GM18499 (cell line): ENCODE measurements around the gene CACNA1C.

Source experiments
- ATAC-seq: cut with Tn5 transposase; IDR thresholded peaks from one replicate; pipeline ENCODE4 v1.9.1; 2021; ENCODE audit warnings: moderate number of reproducible peaks; ENCODE audit not compliant: insufficient read depth, unreplicated experiment

Gene CACNA1C

DNA sequence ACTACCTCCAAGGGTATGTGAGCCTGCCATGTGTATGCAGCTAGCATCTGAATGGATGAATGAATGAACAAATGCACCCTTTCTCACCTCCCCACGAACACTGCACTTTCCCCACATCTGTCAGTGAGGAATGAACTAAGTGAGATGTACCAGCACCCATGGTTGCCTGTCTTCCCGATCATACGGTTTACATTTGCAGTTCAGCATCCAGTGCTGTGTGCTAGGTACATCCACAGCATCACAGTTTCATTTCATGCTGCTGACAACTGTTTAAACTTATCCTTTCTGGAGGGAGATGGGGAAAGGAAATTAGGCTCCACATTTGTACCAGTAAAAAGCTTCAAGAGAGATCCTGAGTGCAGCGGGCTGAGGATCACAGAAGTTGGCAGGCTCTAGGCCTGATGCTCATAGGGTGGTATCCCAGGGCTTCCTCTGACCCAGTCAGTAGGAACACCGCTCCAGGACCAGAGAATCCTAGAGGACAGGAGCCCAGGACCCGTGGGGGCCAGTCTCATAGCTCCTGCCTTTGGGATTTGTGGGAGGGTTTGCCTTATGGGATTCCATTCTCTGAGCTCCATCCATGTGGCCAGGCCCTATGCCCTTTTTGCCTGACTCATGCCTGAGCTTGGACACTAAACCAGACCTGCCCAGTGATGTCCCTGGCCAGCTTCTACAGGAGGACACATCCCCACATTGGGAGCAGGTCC is 294.5 kb downstream of the CACNA1C start:
- ATAC-seq = no peak

DNA sequence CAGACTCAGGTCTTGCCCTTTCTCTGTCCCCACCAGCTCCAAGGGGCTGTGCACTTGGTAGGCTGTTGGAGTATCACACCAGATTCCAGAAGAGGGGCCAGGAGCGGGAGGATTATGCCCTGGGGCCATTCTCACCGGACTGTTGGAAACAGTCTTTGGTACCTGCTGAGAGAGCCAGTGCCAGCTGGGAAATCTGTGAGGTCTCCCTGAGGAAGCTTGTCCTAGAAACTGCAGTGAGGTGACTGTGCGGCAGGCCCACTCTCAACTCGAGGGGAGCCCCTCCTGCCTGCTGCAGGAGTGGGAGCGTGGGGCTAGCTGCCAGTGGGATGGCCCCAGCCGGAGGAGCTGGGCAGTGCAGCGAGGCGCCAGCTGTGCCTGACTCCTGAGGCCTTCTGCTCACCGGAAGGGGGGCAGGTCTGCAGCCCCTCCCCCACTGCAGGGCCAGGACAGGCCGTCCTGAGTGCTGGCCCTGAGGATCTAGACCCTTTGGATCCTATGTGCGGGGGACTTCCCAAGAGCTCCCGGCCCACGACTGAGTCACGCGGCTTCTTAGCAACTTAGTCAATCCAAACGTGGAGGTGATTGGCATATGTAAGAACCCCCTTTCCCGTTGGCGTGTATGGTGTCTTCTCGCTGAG is 295.2 kb downstream of the CACNA1C start:
- no peak for ATAC-seq

DNA sequence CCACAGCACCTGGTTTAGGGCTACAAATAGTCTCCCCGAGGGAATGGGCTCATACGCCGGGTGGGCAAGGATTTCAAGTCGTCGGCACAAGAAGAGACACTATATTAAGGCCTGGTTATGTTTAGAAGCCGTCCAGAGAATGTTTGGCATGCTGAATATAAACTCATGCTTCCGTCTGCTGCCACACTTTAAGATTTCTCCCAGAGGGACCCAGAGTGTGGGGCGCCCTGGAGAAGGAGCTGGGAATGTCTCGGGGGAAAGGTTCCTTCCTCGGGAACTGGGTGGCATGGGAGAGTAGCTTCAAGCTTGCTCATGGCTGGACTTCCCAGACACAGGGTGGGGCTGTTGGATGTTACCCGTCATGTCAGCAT is 295.7 kb downstream of the CACNA1C start:
- no peak for ATAC-seq

DNA sequence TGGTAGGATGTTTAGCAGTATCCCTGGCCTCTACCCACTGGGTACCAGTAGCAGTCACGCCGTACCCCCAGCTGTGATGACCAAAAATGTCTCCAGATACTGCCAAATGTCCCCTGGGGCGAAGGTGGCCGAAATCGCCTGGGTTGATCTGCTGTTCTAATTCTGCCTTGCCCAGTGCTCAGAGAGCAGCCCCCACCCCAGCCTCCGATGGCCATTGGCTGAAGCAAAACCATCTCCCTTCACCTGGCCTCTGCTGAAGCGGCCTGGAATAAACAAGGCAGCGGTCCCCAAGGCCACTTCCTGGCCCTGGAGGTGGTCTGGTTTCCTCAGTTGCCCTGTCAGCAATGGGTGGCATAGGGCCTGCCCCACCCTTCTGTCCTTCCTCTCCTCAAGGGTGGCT is 298.4 kb downstream of the CACNA1C start:
- ATAC-seq = no peak

DNA sequence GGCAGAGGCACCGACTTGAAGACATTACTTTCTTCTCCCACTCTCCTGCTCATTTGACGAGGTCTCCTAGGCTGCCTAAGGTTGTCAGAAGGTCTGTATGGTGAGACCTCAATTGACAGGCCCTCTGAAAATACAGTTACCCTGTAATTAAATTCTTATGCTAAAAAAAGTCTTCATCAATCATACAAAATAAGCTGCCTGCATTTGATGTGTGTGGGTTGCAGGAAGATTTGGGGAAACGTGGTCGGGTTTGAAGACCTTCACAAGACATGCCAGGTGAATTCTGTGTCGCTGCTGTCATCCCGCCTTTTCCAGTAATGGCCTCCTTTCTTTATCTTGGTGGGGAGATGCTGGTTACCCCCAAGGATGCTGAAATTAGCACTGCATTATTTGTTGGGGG is 299.4 kb downstream of the CACNA1C start:
- no peak for ATAC-seq

DNA sequence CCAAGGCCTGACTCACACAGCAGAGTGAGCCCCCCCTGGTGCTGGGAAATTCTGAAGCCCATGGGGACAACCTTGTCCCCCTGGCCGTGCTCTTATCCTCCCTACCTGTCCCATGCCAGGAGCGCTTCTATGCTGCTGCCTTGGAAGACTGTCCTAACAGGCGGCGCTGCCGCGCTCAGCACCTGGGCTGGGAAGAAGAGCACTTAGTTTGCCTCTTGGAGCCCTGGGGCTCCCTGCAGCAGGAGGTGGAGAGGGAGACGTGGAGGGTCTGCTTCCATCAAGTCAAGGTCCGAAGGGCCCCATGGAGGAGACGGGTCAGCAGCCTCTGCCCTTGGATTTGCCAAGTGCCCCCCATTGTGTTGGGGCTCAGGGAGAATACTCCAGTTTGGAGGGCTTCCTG is 300.5 kb downstream of the CACNA1C start:
- ATAC-seq = no peak

DNA sequence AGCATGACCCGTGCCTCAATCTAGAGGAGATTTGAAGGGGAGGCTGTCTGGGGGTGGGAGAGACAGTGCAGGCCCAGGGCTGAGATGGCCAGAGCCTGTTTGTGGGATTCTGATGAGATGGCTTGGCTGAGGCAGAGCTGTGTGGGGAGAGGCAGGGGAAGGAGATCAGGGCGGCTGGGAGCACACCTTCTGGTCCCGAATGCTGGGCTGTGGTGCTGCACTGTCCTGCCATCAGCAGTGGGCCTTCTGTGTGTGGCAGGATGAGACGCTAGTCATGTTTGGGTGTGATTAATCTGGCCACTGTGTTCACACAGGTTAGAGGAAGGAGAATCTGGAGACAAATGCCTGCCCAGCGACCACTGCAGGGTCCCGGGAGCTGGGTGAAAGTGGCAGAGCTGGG is 300.9 kb downstream of the CACNA1C start:
- no peak for ATAC-seq

DNA sequence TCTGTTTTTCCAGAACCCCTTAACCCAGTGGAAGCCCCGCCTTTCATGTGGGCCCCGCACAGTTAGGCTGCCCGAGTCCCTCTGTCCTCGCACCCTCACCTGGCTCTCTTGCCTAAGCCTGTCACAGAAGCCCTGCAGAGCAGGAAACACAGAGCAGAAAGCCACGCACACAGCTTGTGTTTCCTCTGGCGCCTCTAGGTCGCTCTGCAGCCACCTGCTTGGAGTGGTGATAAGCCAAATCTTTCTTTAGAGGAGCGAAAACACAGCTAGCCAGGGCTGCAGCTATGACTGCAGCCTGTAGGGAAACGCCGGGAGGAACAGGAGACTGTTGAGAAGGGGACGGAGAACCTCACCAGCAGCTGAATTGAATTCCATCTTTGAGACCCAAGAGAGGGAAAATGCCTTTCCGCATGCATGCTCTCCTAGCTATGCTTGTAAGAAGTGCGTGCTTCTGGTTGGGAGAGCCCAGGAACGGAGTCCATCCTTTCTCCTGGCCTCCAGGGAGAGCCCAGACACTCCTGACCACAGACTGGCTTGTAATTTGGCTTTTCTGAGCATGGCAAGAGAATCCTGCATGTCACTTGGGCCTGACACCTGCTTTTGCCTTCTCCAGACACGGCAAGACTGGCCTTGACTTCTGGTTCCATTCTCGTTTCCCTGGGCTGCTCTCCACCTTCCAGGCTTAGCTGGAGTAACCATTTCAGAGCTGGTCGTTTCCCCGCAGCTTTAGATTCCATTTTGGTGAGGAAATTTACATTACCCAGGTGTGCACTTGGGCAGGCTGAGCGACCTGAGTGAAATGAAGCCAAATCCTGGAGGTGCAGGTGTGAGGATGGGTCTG is 301.6 kb downstream of the CACNA1C start:
- no peak for ATAC-seq

DNA sequence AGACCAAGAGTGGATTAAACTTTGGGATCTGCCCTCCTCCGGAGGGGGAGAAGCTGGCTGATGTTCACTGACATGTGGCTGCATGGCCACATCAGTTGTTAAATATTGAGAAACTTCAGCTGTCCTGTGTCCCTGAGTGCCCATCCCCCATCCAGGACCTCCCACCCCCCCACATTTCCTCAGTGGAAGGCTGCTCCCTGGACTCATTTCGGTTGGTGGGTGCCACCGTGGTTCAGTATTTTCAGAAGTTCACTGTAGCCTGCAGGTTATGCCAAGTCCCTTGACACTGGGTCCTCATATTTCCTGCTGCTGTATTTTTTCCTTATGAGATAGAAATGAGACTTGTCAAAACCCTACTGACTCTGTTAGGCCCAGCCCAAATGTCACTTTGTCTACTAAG is 302.4 kb downstream of the CACNA1C start:
- ATAC-seq = no peak

DNA sequence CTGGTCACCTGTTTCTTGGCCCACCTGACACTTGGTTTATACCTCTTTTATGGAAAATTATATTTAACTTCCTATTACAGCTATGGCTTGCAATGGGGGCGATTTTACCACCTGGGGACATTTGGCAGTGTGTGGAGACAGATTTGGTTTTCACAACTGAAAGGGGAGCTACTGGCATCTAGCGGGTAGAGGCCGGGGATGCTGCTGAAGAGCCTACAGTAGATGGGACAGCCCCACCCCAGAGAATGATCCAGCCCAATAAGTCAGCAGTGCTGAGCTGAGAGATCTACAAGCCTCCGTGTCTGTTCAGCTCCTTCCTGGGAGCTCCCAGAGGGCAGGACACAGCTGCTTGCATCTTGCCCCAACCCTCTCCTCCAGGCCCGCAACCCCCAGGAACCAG is 302.8 kb downstream of the CACNA1C start:
- no peak for ATAC-seq

DNA sequence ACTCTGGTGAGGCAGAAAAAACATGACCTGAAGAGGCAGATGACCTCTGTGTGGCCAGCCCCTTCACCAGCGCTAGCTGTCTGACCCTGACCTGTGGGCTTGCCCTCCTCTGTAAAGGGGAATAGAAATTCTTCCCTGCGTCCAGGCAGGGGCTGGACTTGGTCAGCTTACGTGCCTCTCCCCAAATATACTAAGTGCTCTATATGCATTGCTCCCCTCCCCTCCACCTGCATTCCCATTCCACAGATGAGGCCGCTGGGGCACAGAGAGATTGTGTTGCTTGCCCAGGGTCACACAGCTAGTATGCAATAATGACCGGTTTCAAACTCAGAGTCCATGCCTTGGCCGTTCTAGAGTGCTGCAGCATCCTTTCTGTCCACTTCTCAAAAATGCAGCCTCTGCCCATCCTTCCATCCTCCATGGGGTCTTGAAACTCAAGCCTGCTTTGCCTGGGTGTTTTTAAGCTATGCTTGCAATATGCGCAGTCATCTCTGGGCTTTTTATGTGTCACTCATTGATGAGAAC is 303.9 kb downstream of the CACNA1C start:
- ATAC-seq = no peak

DNA sequence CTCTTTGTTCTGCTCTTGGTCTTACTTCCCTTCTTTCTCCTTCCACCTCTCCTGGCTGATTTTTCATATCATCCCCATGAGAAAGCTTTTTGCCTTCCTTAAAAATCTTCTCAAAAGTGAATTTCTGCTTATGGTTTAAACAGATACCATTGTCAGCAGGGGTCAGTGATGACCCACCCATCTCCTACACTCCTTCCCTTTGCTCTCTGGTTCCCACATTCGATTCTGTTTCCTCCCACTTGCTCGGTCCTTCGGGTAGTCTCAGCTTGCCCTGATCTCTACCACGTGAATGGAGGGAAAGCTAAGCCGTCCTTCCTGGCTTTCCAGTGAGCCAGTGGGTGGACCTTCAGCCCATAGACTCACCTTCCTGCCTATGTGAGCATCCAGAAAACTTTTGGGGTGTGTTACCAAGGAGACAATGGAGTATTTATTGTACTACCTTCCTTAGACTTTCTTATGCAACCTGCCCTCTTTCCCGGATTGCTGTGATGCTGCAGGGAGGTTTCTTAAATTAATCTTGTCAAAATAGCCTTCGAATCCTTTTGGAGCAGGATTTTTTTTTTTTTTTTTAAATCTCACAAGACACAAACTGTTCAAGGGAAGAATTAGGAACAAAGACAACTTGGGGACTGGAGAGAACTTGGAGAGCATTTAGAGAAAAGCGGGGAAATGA is 306.3 kb downstream of the CACNA1C start:
- ATAC-seq = no peak

DNA sequence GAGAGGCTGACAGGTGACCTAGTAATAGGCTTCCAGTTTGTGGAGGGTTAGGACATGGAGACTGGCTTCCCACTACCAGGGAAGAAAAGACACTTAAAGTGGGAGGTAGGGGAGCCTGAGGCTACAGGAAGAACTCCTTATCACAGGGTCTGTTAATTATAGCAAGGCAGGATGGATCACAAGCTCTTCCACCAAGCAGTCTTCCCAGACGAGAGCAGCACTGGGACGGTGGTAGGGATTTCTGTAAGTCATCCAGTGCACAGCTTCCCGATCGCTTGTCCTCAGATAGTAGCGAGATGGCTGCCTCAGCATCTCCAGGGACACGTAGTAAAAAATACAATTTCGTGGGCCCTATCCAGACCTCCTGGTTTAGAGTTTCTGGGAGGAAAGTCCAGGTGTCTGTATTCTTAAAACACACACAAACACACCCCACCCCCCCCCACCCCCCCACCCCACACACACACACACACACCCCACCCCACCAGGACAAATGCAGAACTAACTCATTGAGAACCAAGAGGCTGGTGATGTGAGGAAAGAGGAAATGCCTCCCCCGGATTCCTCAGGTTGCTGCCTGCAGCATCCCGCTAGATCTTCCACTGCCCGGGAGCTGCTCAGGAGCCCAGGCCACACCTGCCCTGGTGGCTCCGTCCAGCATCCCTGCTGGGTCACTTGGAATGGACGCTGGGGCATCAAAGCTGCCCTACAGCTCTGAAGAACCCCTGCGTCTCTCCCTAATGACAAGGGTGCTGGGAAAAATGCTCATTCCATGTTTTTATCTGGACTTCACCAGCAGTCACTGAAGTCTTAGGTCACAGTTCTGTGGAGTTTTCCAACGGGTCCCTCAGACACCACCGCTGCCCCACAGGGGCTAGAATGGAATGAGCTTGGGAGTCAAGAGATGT is 307.2 kb downstream of the CACNA1C start:
- ATAC-seq = no peak

DNA sequence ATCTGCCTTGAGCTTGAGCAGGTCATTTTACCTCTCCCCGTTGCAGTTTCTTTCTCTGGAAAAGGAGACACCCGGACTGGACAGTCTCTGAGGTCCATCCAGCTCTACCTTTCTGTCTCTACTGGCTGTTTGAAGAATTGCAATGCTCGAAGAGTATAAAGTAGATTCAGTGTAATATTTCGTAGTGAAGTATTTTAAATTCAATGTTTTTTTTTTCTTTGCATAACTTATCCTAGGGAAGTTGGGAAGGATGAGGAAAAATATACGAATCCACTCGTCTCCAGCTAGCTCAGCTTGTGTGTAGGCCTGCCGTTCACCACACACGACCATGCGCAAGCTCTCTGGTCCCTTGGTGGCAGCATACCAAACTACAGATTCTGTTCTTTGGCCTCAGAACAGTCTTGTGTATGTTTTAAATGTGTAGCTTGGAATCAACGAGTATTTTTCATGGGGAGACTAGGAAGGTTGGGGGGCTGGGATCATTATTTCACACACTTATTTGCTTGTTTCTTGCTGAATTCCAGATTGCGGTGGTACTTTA is 307.9 kb downstream of the CACNA1C start:
- no peak for ATAC-seq

DNA sequence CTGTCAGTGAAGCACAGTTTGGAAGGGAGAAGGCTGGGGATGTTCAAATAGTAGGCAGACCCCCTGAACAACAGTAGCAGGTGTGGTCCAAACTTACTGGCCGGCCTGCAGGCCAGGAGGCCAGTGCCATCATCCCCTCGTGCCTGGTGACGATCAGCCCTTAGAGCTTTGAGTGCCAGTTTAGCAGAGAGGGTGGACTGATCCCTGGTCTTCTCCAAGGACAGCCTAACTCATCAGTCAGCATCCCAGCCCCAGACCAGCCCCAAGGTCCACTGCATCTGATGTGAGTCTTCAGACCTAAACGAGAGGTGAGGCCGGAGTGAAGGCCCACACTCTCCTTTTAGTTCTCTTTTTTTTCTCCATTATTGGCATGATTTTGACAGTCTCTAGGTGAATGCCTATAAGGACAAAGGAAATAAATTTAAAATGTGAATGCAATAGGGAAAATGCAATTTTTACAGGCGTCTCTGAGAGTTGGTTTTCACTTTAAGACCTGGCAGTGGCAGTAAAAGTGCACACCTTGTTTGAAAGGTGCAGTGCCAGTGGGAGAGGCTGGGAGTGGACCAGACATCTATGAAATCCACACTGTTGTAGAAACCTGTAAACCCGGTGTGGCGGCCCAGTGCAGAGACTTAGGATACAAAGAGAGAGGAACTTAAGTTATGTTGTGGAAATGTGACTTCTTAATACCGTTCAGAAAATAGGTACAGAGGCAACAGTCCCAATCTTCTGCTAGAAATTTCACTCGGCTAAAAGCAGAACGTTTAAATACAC is 311.2 kb downstream of the CACNA1C start:
- ATAC-seq = no peak

DNA sequence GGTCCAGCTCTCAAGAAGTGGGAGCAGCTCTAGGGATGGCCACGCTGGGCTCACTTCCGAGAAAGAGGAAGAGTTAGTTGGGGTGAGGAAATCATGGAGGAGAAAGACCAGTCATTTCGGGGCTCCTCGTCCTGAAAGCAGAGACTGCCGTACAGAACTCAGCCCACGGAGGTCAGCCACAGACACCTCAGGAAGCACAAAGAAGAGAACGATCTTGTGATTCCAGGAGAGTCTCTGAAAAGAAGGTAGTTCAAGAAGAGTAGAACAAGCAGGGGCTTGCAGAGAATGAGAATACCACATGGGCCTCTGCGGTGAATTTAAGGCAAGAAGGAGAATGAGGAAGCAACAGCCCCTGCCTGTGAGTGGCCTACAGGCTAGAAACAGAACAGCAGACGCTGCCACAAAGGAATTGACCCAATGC is 311.9 kb downstream of the CACNA1C start:
- no peak for ATAC-seq

DNA sequence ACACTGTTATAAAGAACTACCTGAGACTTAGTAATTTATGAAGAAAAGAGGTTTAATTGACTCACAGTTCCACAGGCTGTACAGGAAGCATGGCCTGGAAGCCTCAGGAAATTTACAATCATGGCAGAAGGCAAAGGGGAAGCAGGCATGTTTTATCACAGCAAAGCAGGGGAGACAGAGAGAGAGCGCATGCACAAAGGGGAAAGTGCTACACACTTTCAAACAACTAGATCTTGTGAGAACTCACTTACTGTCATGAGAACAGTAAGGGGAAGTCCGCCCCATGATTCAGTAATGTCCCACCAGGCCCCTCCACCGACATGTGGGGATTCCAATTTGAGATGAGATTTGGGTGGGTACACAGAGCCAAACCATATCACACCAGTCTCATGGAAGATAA is 313.9 kb downstream of the CACNA1C start:
- no peak for ATAC-seq

DNA sequence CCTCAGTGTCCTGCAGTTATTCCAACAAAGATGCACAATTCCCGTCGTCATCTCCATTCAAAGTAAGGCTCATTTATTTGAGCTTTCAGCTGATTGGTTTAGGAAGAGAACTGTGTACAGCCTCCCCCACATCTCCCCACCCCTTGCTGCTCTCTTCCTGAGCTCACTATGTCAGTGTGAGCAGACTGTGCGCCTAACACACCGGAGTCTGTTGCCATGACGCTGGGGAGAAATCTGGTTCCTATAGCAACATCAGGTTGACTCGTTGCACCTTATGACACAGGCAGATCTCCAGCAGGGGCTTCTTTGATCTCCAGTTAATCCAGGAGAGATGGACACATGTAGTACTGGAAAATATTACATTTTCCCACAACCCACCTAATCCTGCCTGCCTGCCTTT is 319.4 kb downstream of the CACNA1C start:
- no peak for ATAC-seq

DNA sequence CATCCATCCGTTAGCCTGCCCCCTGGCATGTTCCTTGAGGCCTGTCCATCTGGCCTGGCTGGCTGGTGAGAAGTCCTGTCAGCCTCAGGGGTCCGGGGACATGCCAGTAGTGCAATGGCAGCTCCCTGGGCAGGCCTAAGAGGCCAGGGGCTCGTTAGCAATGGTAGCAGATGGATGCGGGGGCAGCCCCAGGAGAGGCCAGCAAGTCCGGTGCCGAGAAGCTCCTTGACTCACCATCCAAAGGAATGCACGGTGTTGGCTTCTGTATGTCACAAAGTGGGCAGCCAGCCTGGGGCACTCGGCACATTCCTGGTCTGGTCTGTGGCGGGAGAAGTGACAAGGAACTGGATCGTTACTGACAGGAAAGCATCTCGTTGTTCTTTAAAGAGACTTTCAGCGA is 319.9 kb downstream of the CACNA1C start:
- ATAC-seq = no peak
